Pancreas (tissue), 10 donors: ENCODE measurements around the gene EZH1. TPM values are rescaled to one million over a fixed set of nuclear protein-coding genes. Genes with fewer than 3 reads are reported as not detected.

Experiments used
- ATAC-seq, 4 donors: fragments of 200-7000 bp; cut with Tn5 transposase; one replicate each; pipeline versions ENCODE4 v1.8.0 to v1.9.1; 2020; ENCODE audit warnings: mild to moderate bottlenecking in 4 of 4, moderate library complexity in 4 of 4
- DNase-seq, 6 donors: peaks; one replicate each; pipeline ENCODE4 v3.0.0-alpha.2; 2020
- FAIRE-seq: peaks from 2 replicates; lab custom pipeline; 2012; peaks lifted over from hg19 to GRCh38; lab: Jason Lieb, UNC
- H3K27ac ChIP-seq, 4 donors: fragments of 200-600 bp; sonication (generic); 1 replicate in 3 of 4; 2 replicates in 1 of 4; pipeline versions ENCODE4 v1.5.0 to v1.8.0; 2020
- H3K27me3 ChIP-seq, 4 donors: fragments of 200-600 bp; one replicate each; pipeline ENCODE4 v1.8.0; 2021
- H3K36me3 ChIP-seq, 3 donors: fragments of 200-600 bp; sonication (generic) in 1 of 3; one replicate each; pipeline versions ENCODE4 v1.5.0 to v1.8.0; 2020 to 2021
- H3K4me1 ChIP-seq, 3 donors: fragments of 200-600 bp; one replicate each; pipeline ENCODE4 v1.8.0; 2021
- H3K4me3 ChIP-seq, 4 donors: fragments of 200-600 bp; sonication (generic) in 2 of 4; one replicate each; pipeline versions ENCODE4 v1.5.0 to v1.8.0; 2020 to 2021
- H3K9me3 ChIP-seq, 4 donors: fragments of 200-600 bp; one replicate each; pipeline ENCODE4 v1.8.0; 2021
- WGBS, 2 donors: extraction: QIAGEN DNeasy Blood & Tissue Kit; methylation state at CpG; one replicate each; pipeline ENCODE4 v1.1.7; 2013; 5-methylcytosine and 5-hydroxymethylcytosine counted together
- intact Hi-C, 3 donors: fragments of 100-400 bp; cut with DNase I; formaldehyde crosslinking; loops; one replicate each; pipeline versions ENCODE4 v1.11.1 to v1.14.2; 2022
- microRNA-seq, 2 donors: library from miRNA; unstranded; fragments of <30 nt; microRNA quantifications; one replicate each; pipeline versions ENCODE4 to v1.1.0, GENCODE V29; 2019 to 2020
- polyA plus RNA-seq, 2 donors: library from polyadenylated mRNA; stranded (reverse); fragments of 200-250 nt; gene quantifications; one replicate each; pipeline ENCODE4 v1.2.3, GENCODE V29; 2013
- total RNA-seq, 6 donors: library from RNA; stranded (reverse); fragmentation: NEBNext Ultra II Directional in 4 of 6; extraction: Animal tissue kit (Norgen Biotek cat#: 25700) in 4 of 6; gene quantifications; one replicate each; pipeline versions ENCODE4 v1.2.1 to v1.2.4, GENCODE V29; 2021 to 2023
- TF ChIP-seq, protein P1 (sequence below), 4 donors: fragments of 200-600 bp; sonication (generic) in 3 of 4; IDR thresholded peaks; one replicate each; pipeline versions ENCODE4 v1.5.0 to v1.8.0; 2021; ENCODE audit warnings: antibody characterized with exemption in 4 of 4
- donor health status: healthy with polysubstance abuse.
- donor health status: DM: no; HTN: no; CAD: no; lungs with moderate emphysema.
- donor health status: DM: no; HTN: no; CAD: no.
- donor health status: control.
- donor health status: control.
- donor health status: Bipolar disorder and iron deficiency.
- donor health status: DM: yes; HTN: yes; CAD: no.
- donor health status: DM: no; HTN: no; CAD: no.
- donor health status: DM: no; HTN: no; CAD: no.
- donor health status: DM: yes; HTN: yes; CAD: no.

Gene EZH1
- total and polyA plus RNA-seq, 8 donors = 8.8 to 25.4 (median 15.5) TPM

- no peak for FAIRE-seq
- no peaks in the 10 kb centered on the region for H3K9me3 ChIP-seq
- TF ChIP-seq, protein P1, sequence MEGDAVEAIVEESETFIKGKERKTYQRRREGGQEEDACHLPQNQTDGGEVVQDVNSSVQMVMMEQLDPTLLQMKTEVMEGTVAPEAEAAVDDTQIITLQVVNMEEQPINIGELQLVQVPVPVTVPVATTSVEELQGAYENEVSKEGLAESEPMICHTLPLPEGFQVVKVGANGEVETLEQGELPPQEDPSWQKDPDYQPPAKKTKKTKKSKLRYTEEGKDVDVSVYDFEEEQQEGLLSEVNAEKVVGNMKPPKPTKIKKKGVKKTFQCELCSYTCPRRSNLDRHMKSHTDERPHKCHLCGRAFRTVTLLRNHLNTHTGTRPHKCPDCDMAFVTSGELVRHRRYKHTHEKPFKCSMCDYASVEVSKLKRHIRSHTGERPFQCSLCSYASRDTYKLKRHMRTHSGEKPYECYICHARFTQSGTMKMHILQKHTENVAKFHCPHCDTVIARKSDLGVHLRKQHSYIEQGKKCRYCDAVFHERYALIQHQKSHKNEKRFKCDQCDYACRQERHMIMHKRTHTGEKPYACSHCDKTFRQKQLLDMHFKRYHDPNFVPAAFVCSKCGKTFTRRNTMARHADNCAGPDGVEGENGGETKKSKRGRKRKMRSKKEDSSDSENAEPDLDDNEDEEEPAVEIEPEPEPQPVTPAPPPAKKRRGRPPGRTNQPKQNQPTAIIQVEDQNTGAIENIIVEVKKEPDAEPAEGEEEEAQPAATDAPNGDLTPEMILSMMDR (IDR thresholded peaks at IDR 0.05) = no peak
- ATAC-seq = no peak
- no peaks in the 10 kb centered on the region for H3K27me3 ChIP-seq
- no peak overlapping the region for H3K4me3 ChIP-seq
- H3K36me3 ChIP-seq = no peaks in the 10 kb centered on the region
- H3K27ac ChIP-seq = no peak overlapping the region
- no peak for DNase-seq
- peaks cover 0 to 8% (median 5%) of the 10 kb centered on the region in 3 donors for H3K4me1 ChIP-seq
- whole genome bisulfite sequencing, 2 donors = 73% methylated on average over 4 of the region's 4 CpGs
- intact Hi-C loops = no loop called here
These were observed 93.4 kb downstream of the EZH1 start for GRCh38 chr17:42651392-42651791.

Small RNA genes lying within 50 kb of the gene (microRNA-seq; reads per million reads assigned to microRNA genes)
- 0 to 1.2 reads per million in 2 donors for gene MIR6780A

Other genes starting within 250 kb of the EZH1 start
- 10 to 100 TPM; 17.6 to 33.8 (median 25.6) TPM for gene NAGLU, start 208.8 kb downstream of the EZH1 start, total RNA-seq
- 10 to 100 TPM; 51.6 to 52.6 TPM for gene NAGLU, start 208.8 kb downstream of the EZH1 start, polyA plus RNA-seq
- gene HSD17B1, start 192.1 kb downstream of the EZH1 start, total RNA-seq = 1 to 10 TPM in 2 of 6 donors, under 1 TPM in 4; 0.32 to 1.3 (median 0.74) TPM
- gene HSD17B1, start 192.1 kb downstream of the EZH1 start, polyA plus RNA-seq = 1 to 10 TPM; 3.5 TPM
- gene COASY, start 182.9 kb downstream of the EZH1 start, total RNA-seq = 10 to 100 TPM; 32.3 to 63.5 (median 52.3) TPM
- 100 to 1,000 TPM; 135 to 152 TPM for gene COASY, start 182.9 kb downstream of the EZH1 start, polyA plus RNA-seq
- gene MLX, start 177.9 kb downstream of the EZH1 start, total RNA-seq = 10 to 100 TPM; 18.6 to 26.7 (median 22.9) TPM
- gene MLX, start 177.9 kb downstream of the EZH1 start, polyA plus RNA-seq = 10 to 100 TPM; 31.9 to 44.5 TPM
- gene PSMC3IP, start 167.3 kb downstream of the EZH1 start, total RNA-seq = 1 to 10 TPM; 1.0 to 2.7 (median 2.0) TPM
- 1 to 10 TPM; 3.9 to 7.0 TPM for gene PSMC3IP, start 167.3 kb downstream of the EZH1 start, polyA plus RNA-seq
- gene RETREG3, start 135.7 kb downstream of the EZH1 start, total RNA-seq = 10 to 100 TPM; 39.3 to 78.0 (median 47.0) TPM
- 10 to 100 TPM; 28.8 to 35.5 TPM for gene RETREG3, start 135.7 kb downstream of the EZH1 start, polyA plus RNA-seq
- gene TUBG1, start 135.4 kb downstream of the EZH1 start, total RNA-seq = 10 to 100 TPM; 10.5 to 79.9 (median 22.2) TPM
- gene TUBG1, start 135.4 kb downstream of the EZH1 start, polyA plus RNA-seq = 10 to 100 TPM; 23.5 to 29.1 TPM
- 10 to 100 TPM; 10.9 to 43.4 (median 19.8) TPM for gene TUBG2, start 85.8 kb downstream of the EZH1 start, total RNA-seq
- 10 to 100 TPM; 48.2 to 90.5 TPM for gene TUBG2, start 85.8 kb downstream of the EZH1 start, polyA plus RNA-seq
- 10 to 100 TPM; 24.7 to 90.6 (median 33.3) TPM for gene PLEKHH3, start 68.0 kb downstream of the EZH1 start, total RNA-seq
- 100 to 1,000 TPM; 148 to 215 TPM for gene PLEKHH3, start 68.0 kb downstream of the EZH1 start, polyA plus RNA-seq
- gene CCR10, start 63.2 kb downstream of the EZH1 start, total RNA-seq = 1 to 10 TPM in 1 of 6 donors, under 1 TPM in 5; 0.09 to 1.0 (median 0.49) TPM
- gene CCR10, start 63.2 kb downstream of the EZH1 start, polyA plus RNA-seq = 1 to 10 TPM in 1 of 2 donors, under 1 TPM in 1; 0.91 to 1.1 TPM
- 10 to 100 TPM in 1 of 6 donors, 1 to 10 TPM in 5; 3.1 to 10.4 (median 5.4) TPM for gene CNTNAP1, start 62.5 kb downstream of the EZH1 start, total RNA-seq
- 10 to 100 TPM in 1 of 2 donors, 1 to 10 TPM in 1; 8.1 to 20.0 TPM for gene CNTNAP1, start 62.5 kb downstream of the EZH1 start, polyA plus RNA-seq
- gene RAMP2, start 16.2 kb upstream of the EZH1 start, total RNA-seq = 1 to 10 TPM; 2.4 to 9.2 (median 4.7) TPM
- gene RAMP2, start 16.2 kb upstream of the EZH1 start, polyA plus RNA-seq = 10 to 100 TPM; 15.9 to 26.5 TPM
- 10 to 100 TPM; 18.1 to 30.7 (median 26.0) TPM for gene VPS25, start 28.4 kb upstream of the EZH1 start, total RNA-seq
- 10 to 100 TPM; 24.6 to 46.9 TPM for gene VPS25, start 28.4 kb upstream of the EZH1 start, polyA plus RNA-seq
- under 1 TPM; 0.19 to 0.87 (median 0.51) TPM for gene WNK4, start 35.6 kb upstream of the EZH1 start, total RNA-seq
- 1 to 10 TPM; 1.1 to 4.7 TPM for gene WNK4, start 35.6 kb upstream of the EZH1 start, polyA plus RNA-seq
- 10 to 100 TPM; 48.1 to 73.6 (median 64.7) TPM for gene COA3, start 53.7 kb upstream of the EZH1 start, total RNA-seq
- gene COA3, start 53.7 kb upstream of the EZH1 start, polyA plus RNA-seq = 100 to 1,000 TPM; 107 to 130 TPM
- gene CNTD1, start 53.8 kb upstream of the EZH1 start, total RNA-seq = under 1 TPM; 0.13 to 0.78 (median 0.55) TPM
- under 1 TPM; 0.19 to 0.47 TPM for gene CNTD1, start 53.8 kb upstream of the EZH1 start, polyA plus RNA-seq
- 10 to 100 TPM; 35.2 to 49.7 (median 44.6) TPM for gene BECN1, start 79.2 kb upstream of the EZH1 start, total RNA-seq
- 10 to 100 TPM; 20.1 to 38.9 TPM for gene BECN1, start 79.2 kb upstream of the EZH1 start, polyA plus RNA-seq
- 10 to 100 TPM; 25.8 to 51.6 (median 45.0) TPM for gene PSME3, start 88.4 kb upstream of the EZH1 start, total RNA-seq
- 10 to 100 TPM; 17.8 to 27.7 TPM for gene PSME3, start 88.4 kb upstream of the EZH1 start, polyA plus RNA-seq
- gene AOC2, start 99.5 kb upstream of the EZH1 start, total RNA-seq = 1 to 10 TPM in 1 of 6 donors, under 1 TPM in 5; 0.37 to 1.7 (median 0.56) TPM
- under 1 TPM; 0.77 to 0.87 TPM for gene AOC2, start 99.5 kb upstream of the EZH1 start, polyA plus RNA-seq
- gene AOC3, start 106.2 kb upstream of the EZH1 start, total RNA-seq = 1 to 10 TPM; 1.9 to 9.5 (median 5.8) TPM
- 10 to 100 TPM in 1 of 2 donors, 1 to 10 TPM in 1; 6.2 to 11.3 TPM for gene AOC3, start 106.2 kb upstream of the EZH1 start, polyA plus RNA-seq
- under 1 TPM in 4 of 6 donors, not detected in 2; 0.17 to 0.72 (median 0.23) TPM for gene G6PC1, start 155.8 kb upstream of the EZH1 start, total RNA-seq
- under 1 TPM; 0.08 to 0.42 TPM for gene G6PC1, start 155.8 kb upstream of the EZH1 start, polyA plus RNA-seq
- 10 to 100 TPM; 20.4 to 31.5 (median 25.1) TPM for gene AARSD1, start 219.4 kb upstream of the EZH1 start, total RNA-seq
- gene AARSD1, start 219.4 kb upstream of the EZH1 start, polyA plus RNA-seq = 10 to 100 TPM; 75.3 to 89.1 TPM
- under 1 TPM; 0.12 to 0.41 (median 0.23) TPM for gene PTGES3L, start 235.0 kb upstream of the EZH1 start, total RNA-seq
- gene PTGES3L, start 235.0 kb upstream of the EZH1 start, polyA plus RNA-seq = 1 to 10 TPM in 1 of 2 donors, under 1 TPM in 1; 0.53 to 1.0 TPM
- 10 to 100 TPM in 1 of 6 donors, 1 to 10 TPM in 5; 6.3 to 12.1 (median 7.9) TPM for gene RUNDC1, start 235.5 kb upstream of the EZH1 start, total RNA-seq
- gene RUNDC1, start 235.5 kb upstream of the EZH1 start, polyA plus RNA-seq = 1 to 10 TPM; 9.1 to 9.6 TPM